ENCODE results near the gene IGLON5. TPM values are rescaled to one million over a fixed set of nuclear protein-coding genes. Genes with fewer than 3 reads are reported as not detected.

IGLON5 gene
- total RNA-seq, 1 experiment from 2014 or later: 41.2 TPM

DNA sequence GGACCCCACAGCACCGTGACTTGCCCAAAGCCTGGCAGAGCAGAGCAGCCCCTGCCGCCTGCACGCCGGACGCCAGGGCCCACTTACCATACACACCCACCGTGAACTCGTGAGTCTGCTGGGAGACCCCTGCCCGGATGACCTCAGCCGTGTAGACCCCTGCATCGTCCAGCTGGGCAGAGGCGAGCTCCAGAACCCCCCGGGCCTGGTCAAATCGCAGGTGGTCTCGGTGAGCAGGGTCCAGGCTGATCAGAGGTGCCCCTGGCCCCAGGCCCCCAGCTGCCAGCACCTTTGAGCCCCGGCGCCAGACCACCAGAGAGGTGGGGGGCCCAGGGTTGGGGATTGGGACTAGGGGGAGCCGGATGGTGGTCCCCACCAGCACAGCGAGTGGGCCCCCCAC, 29.6 kb downstream of the IGLON5 start (continued):
- TF ChIP-seq RELA (CRISPR knock-in tag; IDR thresholded peaks at IDR 0.05; ENCODE audit: borderline replicate concordance) (no peak), TEAD1 (CRISPR knock-in tag; IDR thresholded peaks at IDR 0.05) (no peak)
- TF ChIP-seq, protein P1, sequence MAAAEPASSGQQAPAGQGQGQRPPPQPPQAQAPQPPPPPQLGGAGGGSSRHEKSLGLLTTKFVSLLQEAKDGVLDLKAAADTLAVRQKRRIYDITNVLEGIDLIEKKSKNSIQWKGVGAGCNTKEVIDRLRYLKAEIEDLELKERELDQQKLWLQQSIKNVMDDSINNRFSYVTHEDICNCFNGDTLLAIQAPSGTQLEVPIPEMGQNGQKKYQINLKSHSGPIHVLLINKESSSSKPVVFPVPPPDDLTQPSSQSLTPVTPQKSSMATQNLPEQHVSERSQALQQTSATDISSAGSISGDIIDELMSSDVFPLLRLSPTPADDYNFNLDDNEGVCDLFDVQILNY (CRISPR knock-in tag; IDR thresholded peaks at IDR 0.05): no peak

DNA sequence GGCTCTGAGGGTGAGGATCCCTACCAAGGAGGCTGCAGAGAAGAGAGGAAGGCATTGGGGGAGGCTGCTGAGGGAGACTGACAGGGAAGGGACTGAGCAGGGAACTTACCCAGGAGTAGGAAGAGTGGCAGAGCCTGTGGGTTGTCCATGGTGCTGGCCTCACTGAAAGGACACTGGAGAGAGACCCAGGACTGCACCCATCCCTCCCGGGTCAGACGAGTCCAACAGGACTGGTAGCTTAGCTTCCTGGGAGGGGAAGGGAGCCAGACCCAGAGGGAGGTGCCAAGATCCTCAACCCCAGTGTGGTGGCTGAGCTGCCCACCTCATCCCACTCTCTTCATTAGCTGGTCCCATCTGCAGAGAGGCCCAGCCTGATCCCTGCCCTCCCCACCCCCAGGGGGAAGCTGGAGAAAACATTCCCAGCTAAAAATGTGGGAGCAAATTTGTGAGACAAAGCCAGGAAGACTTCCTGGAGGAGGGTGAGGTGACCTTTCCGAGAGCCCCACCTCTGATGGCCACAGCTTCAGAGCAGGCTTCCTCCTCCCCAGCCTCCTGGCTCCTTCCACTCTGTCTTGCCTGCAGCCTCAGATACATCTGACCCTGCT, 30.6 kb downstream of the IGLON5 start, which contains the start of gene VSIG10L:
Gene VSIG10L, minus strand, starts transcription at position 164 of the 605 bp plus-strand sequence. Its CDS starts 15 bp downstream, at position 149.
- Mint-ChIP-seq H3K27me3 (ENCODE audit: low read depth) (peaks cover 26% of the 10 kb centered on the region), H3K4me3 (peak within 1 kb of the TSS; percentile 71), H3K36me3 (peaks cover 7% of the 10 kb centered on the region), H3K4me1 (peaks cover 32% of the 10 kb centered on the region), H3K27ac (peak within 1 kb of the TSS; percentile 35), H3K9me3 (no peaks in the 10 kb centered on the region)
- TF ChIP-seq ELF4 (CRISPR knock-in tag; IDR thresholded peaks at IDR 0.05; ENCODE audit: low read depth) (no peak), GABPB1 (CRISPR knock-in tag; IDR thresholded peaks at IDR 0.05) (no peak), SMAD3 (CRISPR knock-in tag; IDR thresholded peaks at IDR 0.05; ENCODE audit: borderline replicate concordance) (no peak)
- TF ChIP-seq, protein P2, sequence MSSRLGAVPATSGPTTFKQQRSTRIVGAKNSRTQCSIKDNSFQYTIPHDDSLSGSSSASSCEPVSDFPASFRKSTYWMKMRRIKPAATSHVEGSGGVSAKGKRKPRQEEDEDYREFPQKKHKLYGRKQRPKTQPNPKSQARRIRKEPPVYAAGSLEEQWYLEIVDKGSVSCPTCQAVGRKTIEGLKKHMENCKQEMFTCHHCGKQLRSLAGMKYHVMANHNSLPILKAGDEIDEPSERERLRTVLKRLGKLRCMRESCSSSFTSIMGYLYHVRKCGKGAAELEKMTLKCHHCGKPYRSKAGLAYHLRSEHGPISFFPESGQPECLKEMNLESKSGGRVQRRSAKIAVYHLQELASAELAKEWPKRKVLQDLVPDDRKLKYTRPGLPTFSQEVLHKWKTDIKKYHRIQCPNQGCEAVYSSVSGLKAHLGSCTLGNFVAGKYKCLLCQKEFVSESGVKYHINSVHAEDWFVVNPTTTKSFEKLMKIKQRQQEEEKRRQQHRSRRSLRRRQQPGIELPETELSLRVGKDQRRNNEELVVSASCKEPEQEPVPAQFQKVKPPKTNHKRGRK (CRISPR knock-in tag; IDR thresholded peaks at IDR 0.05; ENCODE audit: borderline replicate concordance): no peak
- TF ChIP-seq, protein P3, sequence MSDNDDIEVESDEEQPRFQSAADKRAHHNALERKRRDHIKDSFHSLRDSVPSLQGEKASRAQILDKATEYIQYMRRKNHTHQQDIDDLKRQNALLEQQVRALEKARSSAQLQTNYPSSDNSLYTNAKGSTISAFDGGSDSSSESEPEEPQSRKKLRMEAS (CRISPR knock-in tag; IDR thresholded peaks at IDR 0.05): no peak
- ChIA-PET CTCF (interaction anchor here (0.7 to 4.6 kb wide), 7 partner anchors 22 to 319 kb away, joined by 3 to 37 read pairs (median 4); no protein-coding TSS in a partner anchor), POLR2A (interaction anchor here (0.6 to 1.3 kb wide), 4 partner anchors 24 to 80 kb away, joined by 3 to 5 read pairs (median 4); partner anchors contain the start of gene ETFB)
- ATAC-seq: no peak
- DNase-seq (ENCODE audit: low spot score): no peak

DNA sequence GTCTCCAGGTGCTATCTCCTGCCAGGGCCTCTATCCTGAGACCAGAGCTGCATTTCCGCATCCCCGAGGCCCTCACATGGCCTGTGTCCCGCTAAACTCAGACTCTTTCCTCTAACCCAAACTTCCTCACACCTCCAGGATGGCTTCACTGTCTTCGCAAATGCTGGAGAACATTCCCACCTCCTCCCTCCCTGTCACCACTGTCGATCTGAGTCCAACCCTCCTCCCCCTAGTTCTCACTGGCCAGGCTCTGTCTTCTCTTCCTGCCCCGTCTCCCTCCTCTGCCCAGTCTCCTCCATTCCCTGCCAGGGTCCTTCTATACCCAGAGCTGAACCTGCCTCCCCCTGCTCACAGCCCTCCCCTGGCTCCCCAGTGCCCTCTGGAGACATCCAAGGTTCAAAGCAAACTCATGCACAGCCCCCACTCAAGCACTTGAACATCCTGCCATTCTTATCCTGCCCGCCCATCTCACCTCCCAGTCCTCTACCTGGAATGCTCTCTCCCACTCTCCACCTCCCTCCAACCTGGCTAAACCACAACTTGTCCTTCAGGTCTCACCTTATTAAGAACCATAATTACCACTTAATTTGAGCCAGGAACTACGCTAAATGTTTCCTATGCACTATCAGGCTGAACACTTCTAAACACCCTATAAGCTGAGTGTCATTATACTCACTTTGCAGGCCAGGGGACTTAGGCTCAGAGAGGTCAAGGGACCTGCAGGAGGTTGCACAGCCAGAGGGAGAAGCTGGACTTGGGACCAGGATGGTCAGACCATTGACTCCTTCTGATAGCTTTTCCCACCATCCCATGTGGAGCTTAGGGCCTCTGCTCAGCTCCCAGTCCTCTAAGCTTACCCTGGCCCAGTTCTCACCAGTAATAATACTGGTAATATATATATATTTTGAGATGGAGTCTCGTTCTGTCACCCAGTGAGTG, 31.5 kb downstream of the IGLON5 start:
- H3K4me1 Mint-ChIP-seq: peaks cover 32% of the 10 kb centered on the region
- CTCF ChIA-PET: interaction anchor here (0.7 to 4.6 kb wide), 7 partner anchors 21 to 318 kb away, joined by 3 to 37 read pairs (median 4); no protein-coding TSS in a partner anchor
- H3K36me3 Mint-ChIP-seq: peaks cover 7% of the 10 kb centered on the region
- peaks cover 26% of the 10 kb centered on the region for H3K27me3 Mint-ChIP-seq (ENCODE audit: low read depth)
- H3K9me3 Mint-ChIP-seq: no peaks in the 10 kb centered on the region
- ATAC-seq (no peak), DNase-seq (ENCODE audit: low spot score) (no peak)
- H3K27ac Mint-ChIP-seq: peak overlapping the region; percentile 35
- H3K4me3 Mint-ChIP-seq: peak overlapping the region; percentile 50
- TF ChIP-seq GTF2I (CRISPR knock-in tag; conservative IDR thresholded peaks at IDR 0.05) (0 out of 2 replicates have a peak, but pooled peaks have one; percentile 14), TP53 (CRISPR knock-in tag; IDR thresholded peaks at IDR 0.05) (no peak)
- POLR2A ChIA-PET: interaction anchor here (0.6 to 1.3 kb wide), 3 partner anchors 23 to 79 kb away, joined by 3 to 5 read pairs (median 3); partner anchors contain the start of gene ETFB

DNA sequence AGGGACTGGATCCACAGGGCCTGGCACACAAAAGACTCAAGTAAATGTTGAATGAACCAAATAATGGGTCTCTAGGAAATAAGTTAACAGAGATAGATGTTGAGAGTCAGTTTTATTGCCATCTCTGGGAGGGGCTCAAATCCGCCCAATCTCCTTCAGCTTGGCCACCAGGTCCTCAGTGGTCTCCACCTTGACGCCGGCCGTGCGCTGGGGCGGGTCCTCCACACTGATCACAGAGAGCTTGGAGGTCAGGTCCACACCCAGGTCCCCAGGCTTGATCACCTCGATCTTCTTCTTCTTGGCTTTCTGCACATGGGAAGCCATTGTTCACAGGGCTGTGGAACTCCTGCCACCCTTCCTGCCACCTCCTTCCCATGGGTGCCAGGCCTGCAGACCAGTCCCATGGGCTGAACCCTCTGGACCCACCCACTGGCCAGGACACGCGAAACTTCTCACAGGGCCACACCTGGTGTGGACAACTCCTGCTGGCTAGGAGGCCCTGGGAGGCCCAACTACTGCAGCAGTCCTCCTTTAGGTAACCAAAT, 33.7 kb downstream of the IGLON5 start:
- ATAC-seq: no peak
- Mint-ChIP-seq H3K4me1 (peaks cover 24% of the 10 kb centered on the region), H3K27me3 (ENCODE audit: low read depth) (peaks cover 26% of the 10 kb centered on the region), H3K9me3 (no peaks in the 10 kb centered on the region), H3K4me3 (no peak overlapping the region), H3K36me3 (peaks cover 7% of the 10 kb centered on the region), H3K27ac (no peak overlapping the region)
- CTCF ChIA-PET: no interaction called here
- no peak for DNase-seq (ENCODE audit: low spot score)
- POLR2A ChIA-PET: no interaction called here
- no peak for TF ChIP-seq TCF7 (CRISPR knock-in tag; IDR thresholded peaks at IDR 0.05; ENCODE audit: low read depth)
- TF ChIP-seq, protein P4, sequence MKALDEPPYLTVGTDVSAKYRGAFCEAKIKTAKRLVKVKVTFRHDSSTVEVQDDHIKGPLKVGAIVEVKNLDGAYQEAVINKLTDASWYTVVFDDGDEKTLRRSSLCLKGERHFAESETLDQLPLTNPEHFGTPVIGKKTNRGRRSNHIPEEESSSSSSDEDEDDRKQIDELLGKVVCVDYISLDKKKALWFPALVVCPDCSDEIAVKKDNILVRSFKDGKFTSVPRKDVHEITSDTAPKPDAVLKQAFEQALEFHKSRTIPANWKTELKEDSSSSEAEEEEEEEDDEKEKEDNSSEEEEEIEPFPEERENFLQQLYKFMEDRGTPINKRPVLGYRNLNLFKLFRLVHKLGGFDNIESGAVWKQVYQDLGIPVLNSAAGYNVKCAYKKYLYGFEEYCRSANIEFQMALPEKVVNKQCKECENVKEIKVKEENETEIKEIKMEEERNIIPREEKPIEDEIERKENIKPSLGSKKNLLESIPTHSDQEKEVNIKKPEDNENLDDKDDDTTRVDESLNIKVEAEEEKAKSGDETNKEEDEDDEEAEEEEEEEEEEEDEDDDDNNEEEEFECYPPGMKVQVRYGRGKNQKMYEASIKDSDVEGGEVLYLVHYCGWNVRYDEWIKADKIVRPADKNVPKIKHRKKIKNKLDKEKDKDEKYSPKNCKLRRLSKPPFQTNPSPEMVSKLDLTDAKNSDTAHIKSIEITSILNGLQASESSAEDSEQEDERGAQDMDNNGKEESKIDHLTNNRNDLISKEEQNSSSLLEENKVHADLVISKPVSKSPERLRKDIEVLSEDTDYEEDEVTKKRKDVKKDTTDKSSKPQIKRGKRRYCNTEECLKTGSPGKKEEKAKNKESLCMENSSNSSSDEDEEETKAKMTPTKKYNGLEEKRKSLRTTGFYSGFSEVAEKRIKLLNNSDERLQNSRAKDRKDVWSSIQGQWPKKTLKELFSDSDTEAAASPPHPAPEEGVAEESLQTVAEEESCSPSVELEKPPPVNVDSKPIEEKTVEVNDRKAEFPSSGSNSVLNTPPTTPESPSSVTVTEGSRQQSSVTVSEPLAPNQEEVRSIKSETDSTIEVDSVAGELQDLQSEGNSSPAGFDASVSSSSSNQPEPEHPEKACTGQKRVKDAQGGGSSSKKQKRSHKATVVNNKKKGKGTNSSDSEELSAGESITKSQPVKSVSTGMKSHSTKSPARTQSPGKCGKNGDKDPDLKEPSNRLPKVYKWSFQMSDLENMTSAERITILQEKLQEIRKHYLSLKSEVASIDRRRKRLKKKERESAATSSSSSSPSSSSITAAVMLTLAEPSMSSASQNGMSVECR (CRISPR knock-in tag; IDR thresholded peaks at IDR 0.05; ENCODE audit: borderline replicate concordance): no peak
- TF ChIP-seq, protein P5, sequence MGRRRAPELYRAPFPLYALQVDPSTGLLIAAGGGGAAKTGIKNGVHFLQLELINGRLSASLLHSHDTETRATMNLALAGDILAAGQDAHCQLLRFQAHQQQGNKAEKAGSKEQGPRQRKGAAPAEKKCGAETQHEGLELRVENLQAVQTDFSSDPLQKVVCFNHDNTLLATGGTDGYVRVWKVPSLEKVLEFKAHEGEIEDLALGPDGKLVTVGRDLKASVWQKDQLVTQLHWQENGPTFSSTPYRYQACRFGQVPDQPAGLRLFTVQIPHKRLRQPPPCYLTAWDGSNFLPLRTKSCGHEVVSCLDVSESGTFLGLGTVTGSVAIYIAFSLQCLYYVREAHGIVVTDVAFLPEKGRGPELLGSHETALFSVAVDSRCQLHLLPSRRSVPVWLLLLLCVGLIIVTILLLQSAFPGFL (CRISPR knock-in tag; IDR thresholded peaks at IDR 0.05; ENCODE audit: borderline replicate concordance): no peak
- TF ChIP-seq NR2C2 (CRISPR knock-in tag; IDR thresholded peaks at IDR 0.05): no peak

All from WTC11 (cell line).